MV-4-11 (cell line): ENCODE data around the gene TBRG4.
"Not testable (repeated sequence)": the region's sequence is repeated elsewhere in the genome, so short reads cannot be mapped to it uniquely, and the experiment has no call there.

Experiments
- DNase-seq: peaks from one replicate; lab custom pipeline; 2025; lab: John Stamatoyannopoulos, UW

TBRG4 gene

GRCh38 chr7:45116048-45116447 is 4.6 kb upstream of the TBRG4 start:
- no peak for DNase-seq

GRCh38 chr7:45114926-45115325 is 3.4 kb upstream of the TBRG4 start:
- DNase-seq, result no peak

- not testable (repeated sequence) for DNase-seq
Observed at GRCh38 chr7:45114257-45114656, 2.8 kb upstream of the TBRG4 start.

GRCh38 chr7:45112648-45113047 is 1.2 kb upstream of the TBRG4 start:
- no peak for DNase-seq

GRCh38 chr7:45108863-45109262 is 2.6 kb downstream of the TBRG4 start:
- DNase-seq, result no peak

- DNase-seq, result no peak
Observed at GRCh38 chr7:45107356-45107755, 4.1 kb downstream of the TBRG4 start.

GRCh38 chr7:45106820-45107219 is 4.7 kb downstream of the TBRG4 start:
- DNase-seq, result no peak

GRCh38 chr7:45105588-45106188 is 5.8 kb downstream of the TBRG4 start:
- DNase-seq, result peak; percentile 33

GRCh38 chr7:45104844-45105587 is 6.5 kb downstream of the TBRG4 start:
- no peak for DNase-seq

GRCh38 chr7:45103958-45104843 is 7.3 kb downstream of the TBRG4 start:
- DNase-seq, result no peak

- DNase-seq, result no peak
Observed at GRCh38 chr7:45102785-45103712, 8.4 kb downstream of the TBRG4 start.

- no peak for DNase-seq
Observed at GRCh38 chr7:45101748-45102147, 9.7 kb downstream of the TBRG4 start.

- no peak for DNase-seq
Observed at GRCh38 chr7:45100761-45101480, 10.6 kb downstream of the TBRG4 start.

GRCh38 chr7:45099891-45100760 is 11.4 kb downstream of the TBRG4 start:
- DNase-seq, result no peak

- DNase-seq, result no peak
Observed at GRCh38 chr7:45098983-45099839, 12.3 kb downstream of the TBRG4 start.

- DNase-seq, result no peak
Observed at GRCh38 chr7:45092931-45093235, 18.6 kb downstream of the TBRG4 start.

- no peak for DNase-seq
Observed at GRCh38 chr7:45092100-45092930, 19.2 kb downstream of the TBRG4 start.

- no peak for DNase-seq
Observed at GRCh38 chr7:45089341-45089891, 22.1 kb downstream of the TBRG4 start.
